NCI-H345 (cell line): ENCODE data around the gene OR10A6.
A peak's percentile ranks its signal among the peaks of the same experiment; 100 is the strongest.

Experiments
- DNase-seq: peaks from one replicate; lab custom pipeline; 2025; lab: John Stamatoyannopoulos, UW

The OR10A6 gene

DNA sequence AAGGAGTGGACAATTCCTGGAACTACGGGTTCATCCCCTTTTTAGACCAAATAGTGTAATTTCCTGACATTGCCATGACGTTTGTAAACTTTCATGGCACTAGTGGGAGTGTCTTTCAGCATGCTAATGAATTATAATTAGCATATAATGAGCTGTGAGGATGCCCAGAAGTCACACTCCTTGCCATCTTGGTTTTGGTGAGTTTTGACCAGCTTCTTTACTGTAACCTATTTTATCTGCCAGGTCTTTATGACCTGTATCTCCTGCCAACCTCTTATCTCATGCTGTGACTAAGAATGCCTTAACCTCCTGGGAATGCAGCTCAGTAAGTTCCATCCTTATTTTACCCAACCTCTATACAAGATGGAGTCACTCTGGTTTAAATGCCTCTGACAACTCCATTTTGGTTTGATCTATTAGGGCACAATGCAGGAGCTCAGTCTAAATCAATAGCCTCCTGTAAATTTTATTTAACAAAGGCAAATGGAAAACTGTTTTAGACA is 20.7 kb downstream of the OR10A6 start:
- no peak for DNase-seq

- DNase-seq = no peak
These were observed 21.3 kb downstream of the OR10A6 start for GRCh38 chr11:7909585-7910285.

DNA sequence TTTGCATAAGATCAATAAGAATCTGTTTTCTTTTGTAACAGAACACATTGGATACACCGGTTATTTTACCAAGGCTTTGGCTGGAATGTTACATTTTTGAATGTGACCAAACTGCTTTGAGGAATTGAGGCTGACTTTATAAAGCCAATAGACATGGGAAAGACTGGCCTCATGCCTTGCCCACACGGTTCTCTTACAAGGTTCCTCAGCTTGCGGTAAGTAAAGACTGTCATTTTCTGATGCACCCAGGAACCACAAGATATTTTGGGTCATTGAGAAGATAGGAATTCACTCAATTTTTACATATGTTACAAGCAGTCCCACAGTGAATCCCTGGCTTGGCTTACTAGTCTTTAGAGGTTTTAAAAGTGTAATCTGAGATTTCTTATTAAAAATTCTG is 23.9 kb downstream of the OR10A6 start:
- no peak for DNase-seq

GRCh38 chr11:7906481-7906880 is 24.6 kb downstream of the OR10A6 start:
- DNase-seq = no peak

DNA sequence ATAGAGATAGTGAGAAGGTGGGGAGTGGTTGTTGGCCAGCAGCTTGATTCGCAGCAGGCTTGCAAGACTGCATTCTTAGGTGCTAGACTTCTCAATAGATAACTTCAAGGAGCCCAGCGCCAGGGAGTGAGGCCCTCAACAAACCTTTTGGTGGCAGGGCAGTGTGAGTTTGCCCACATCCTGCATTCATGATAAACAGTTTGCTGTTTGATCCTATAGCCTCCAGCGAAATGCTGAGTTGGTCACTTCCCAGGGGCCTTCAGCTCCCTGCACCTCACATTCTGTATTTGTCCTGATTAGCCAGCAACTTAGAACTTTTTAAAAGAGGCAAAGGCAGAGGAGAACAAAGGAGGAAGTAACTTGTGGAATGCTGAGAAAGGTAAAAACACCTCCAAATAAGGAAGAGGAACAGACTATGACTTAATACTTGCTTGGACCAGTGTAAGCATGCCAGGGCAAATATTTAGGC is 25.1 kb downstream of the OR10A6 start:
- DNase-seq = no peak

- no peak for DNase-seq
These were observed 25.5 kb downstream of the OR10A6 start for GRCh38 chr11:7905549-7905948.

- peak; percentile 25 for DNase-seq
These were observed 26.2 kb downstream of the OR10A6 start for GRCh38 chr11:7904917-7905316.

DNA sequence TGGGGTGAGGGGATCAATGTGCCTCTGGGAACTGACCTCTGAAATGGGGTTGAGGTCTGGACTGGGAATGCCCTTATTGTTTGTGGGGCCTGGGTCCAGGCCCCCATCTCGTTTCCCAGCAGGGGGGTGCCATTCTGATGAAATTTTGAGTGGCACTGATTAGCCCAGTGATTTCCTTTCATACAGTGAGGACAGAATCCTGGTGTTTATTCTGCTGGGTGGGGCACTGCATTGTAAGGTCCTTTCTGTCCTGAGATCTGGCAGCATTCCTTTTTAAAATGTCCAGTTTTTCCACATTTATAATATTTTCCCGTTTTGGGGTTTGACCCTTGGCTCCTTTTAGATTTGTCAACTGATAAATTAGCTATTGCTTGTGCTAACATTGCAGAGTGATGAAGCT is 27.1 kb downstream of the OR10A6 start:
- no peak for DNase-seq

GRCh38 chr11:7901319-7901854 is 29.7 kb downstream of the OR10A6 start:
- no peak for DNase-seq

- no peak for DNase-seq
These were observed 30.4 kb downstream of the OR10A6 start for GRCh38 chr11:7900686-7901085.

DNA sequence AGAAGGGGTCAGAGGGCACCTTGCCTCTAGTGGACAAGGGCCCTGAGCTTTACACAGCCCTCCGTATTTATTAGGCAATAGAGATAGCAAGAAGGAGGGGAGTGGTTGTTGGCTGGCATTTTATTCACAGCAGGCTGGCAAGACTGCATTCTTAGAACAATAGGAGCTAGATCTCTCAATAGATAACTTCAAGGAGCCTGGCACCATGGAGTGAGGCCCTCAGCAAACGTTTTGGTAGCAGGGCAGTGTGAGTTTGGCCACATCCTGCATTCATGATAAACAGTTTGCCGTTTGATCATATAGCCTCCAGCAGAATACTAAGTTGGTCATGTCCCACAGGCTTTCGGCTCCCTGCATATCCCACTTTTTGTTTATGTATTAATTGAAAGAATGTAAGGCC is 31.6 kb downstream of the OR10A6 start:
- no peak for DNase-seq

DNA sequence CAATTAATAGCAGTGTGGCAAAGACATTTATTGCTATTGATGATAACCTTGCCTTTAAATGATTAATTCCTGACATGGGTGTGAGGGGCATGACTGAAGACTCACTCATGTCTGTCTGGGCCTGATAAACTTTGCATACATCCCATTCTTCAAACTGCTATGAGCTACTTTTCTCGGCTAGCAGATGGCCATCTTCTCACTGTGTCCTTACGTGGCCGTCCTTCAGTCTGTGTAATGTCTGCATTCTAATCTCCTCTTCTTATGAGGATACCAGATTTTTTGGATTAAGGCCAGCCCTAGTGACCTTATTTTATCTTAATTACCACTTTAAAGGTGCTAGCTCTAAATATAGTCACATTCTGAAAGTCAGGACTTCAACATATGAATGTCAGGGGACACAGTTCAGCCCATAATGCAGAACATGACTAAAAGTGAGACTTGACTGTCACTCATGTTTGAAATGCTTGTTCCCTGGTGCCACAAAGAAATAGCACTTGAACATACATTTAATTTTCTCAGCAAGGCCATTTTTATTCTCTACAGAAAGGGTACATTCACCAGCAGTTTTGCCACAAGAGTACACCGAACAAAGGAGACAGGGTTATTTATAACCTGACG is 32.3 kb downstream of the OR10A6 start:
- DNase-seq = no peak

DNA sequence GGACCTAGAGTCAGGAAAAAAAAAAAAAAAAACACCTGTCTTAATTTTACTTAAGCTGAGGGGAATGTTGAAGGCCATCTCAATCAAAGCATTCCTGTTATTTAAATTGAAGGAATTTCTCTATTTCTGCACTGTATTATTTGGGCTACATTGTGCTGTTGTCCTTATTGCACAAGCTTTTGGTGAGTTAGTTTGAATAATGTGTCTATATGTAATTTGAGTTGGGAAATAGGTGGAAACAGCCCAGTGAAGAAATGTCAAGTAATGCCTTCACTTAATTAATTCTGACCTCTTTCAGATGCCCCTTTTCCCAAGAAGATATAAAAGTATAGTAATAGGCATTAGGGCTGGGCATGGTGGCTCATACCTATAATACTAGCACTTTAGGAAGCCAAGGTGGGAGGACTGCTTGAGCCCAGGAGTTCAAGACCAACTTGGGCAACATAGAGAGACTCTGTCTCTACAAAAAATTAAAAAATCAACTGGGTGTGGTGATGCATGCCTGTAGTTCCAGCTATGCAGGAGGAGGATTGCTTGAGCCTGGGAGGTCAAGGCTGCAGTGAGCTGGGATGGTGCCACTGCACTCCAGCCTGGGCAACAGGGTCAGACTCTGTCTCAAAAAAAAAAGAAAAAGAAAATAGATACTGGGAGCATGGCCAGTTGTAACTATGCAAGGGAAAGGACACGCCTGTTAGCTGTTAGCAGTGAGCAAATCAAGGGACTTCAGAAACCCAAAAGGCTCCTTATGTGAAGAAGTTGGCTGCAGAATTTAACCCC is 34.9 kb downstream of the OR10A6 start:
- DNase-seq = no peak

DNA sequence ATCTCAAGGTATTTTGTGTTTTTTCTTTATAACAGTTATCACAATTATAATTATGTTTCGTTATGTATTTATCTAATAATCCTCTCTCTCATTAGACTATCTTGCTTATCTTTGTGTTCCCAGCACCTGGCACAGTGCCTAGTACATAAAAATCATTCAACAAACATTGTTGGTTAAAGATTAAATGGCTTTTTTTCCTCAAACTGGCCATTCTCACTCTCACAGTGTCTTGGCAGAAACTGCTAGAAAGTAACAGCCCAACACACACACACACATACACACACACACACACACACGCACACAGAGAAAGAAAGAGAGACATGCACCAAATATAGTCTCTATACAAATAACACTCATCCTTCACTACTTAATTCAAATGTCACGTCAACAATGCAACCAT is 36.8 kb downstream of the OR10A6 start:
- no peak for DNase-seq

DNA sequence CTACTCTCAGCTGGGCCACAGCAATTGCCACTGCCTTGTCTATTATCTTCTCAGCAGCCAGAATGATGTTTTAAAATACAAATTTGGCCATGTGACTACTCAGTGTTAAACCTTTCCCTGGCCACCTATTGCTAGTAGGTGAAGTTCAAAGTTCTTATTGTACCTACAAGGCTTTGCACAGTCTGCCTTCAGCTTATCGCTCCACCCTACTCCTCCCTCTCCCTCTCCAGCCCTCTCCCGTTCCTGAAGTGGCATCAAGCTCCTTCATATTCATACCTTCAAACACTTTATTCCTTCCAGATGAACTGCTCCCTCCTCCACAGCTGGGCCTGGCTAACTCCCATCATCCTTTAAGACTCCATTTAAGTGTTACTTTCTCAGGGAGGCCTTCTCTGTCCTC is 37.3 kb downstream of the OR10A6 start:
- no peak for DNase-seq

- DNase-seq = peak; percentile 29
These were observed 38.2 kb downstream of the OR10A6 start for GRCh38 chr11:7892840-7893254.

- DNase-seq = no peak
These were observed 38.9 kb downstream of the OR10A6 start for GRCh38 chr11:7892059-7892699.

- DNase-seq = no peak
These were observed 40.5 kb downstream of the OR10A6 start for GRCh38 chr11:7890417-7891172.

- no peak for DNase-seq
These were observed 41.1 kb downstream of the OR10A6 start for GRCh38 chr11:7889985-7890384.

DNA sequence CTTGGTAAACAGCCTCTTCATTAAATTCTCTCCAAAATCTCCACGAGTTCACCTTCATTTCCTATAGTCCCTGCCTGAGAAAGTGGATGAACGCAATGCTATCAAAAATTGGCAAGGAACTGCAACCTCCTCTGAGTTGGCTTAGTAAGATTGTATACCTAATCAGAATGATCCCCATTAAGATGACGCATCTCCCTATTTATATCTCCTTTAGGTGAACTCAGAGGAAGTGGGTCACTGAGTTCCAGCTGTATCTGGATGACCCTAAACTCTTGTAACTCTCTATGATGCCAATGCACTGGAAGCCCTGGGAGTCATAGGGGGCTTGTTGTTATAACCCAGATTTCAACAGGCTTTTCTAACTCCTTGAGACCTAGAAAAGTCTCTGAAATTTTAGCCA is 48.2 kb downstream of the OR10A6 start:
- no peak for DNase-seq
